A673 (cell line): ENCODE data around the gene RSU1. TPM values are rescaled to one million over a fixed set of nuclear protein-coding genes. Genes with fewer than 3 reads are reported as not detected.

Source experiments
- BruUV-seq: library from RNA; stranded (reverse); fragments of 400-500 nt; replicated peaks from 2 replicates; lab custom pipeline; 2021; lab: Mats Ljungman, UMichigan
- CTCF ChIA-PET: fragments of 300-600 bp; sonication (Branson Sonifier 250); formaldehyde crosslinking; loops from one replicate; lab custom pipeline; 2022; ENCODE audit warnings: antibody characterized with exemption; lab: Charles Lee
- POLR2A ChIA-PET: fragments of 300-600 bp; sonication (Branson Sonifier 250); formaldehyde crosslinking; loops from one replicate; lab custom pipeline; 2022; ENCODE audit warnings: antibody characterized with exemption; ENCODE audit not compliant: low non-redundant PET; lab: Charles Lee
- DNase-seq: peaks from one replicate; pipeline ENCODE4 v3.0.0-alpha.2; 2015; ENCODE audit warnings: low spot score
- H3K27ac ChIP-seq: fragments of 200-600 bp; sonication (generic); 2 replicates; pipeline ENCODE4 v1.5.1; 2016; ENCODE audit warnings: mixed run types, low read depth, mild to moderate bottlenecking, mixed read lengths, antibody characterized with exemption, low read length; ENCODE audit not compliant: poor library complexity, severe bottlenecking
- H3K27me3 ChIP-seq: fragments of 200-600 bp; sonication (generic); replicated peaks from 2 replicates; pipeline ENCODE4 v1.6.1; 2017; ENCODE audit warnings: mixed run types, low read depth, mild to moderate bottlenecking, mixed read lengths, antibody characterized with exemption, low read length; ENCODE audit not compliant: insufficient read depth, poor library complexity
- H3K36me3 ChIP-seq: fragments of 200-600 bp; sonication (generic); 2 replicates; pipeline ENCODE4 v1.6.1; 2016; ENCODE audit warnings: mixed run types, mild to moderate bottlenecking, mixed read lengths, antibody characterized with exemption, low read length; ENCODE audit not compliant: insufficient read depth, poor library complexity, severe bottlenecking
- H3K4me1 ChIP-seq: fragments of 200-600 bp; sonication (generic); 2 replicates; pipeline ENCODE4 v1.6.1; 2017; ENCODE audit warnings: mixed run types, mild to moderate bottlenecking, mixed read lengths, antibody characterized with exemption, low read length; ENCODE audit not compliant: insufficient read depth, poor library complexity, severe bottlenecking
- H3K4me3 ChIP-seq: fragments of 200-600 bp; sonication (generic); 2 replicates; pipeline ENCODE4 v1.5.1; 2016; ENCODE audit warnings: low read depth, mixed run types, mild to moderate bottlenecking, mixed read lengths, low read length; ENCODE audit not compliant: poor library complexity, severe bottlenecking
- H3K9me3 ChIP-seq: fragments of 200-600 bp; sonication (generic); 2 replicates; pipeline ENCODE4 v1.6.1; 2016; ENCODE audit warnings: mixed run types, low read depth, mild to moderate bottlenecking, mixed read lengths, antibody characterized with exemption, low read length; ENCODE audit not compliant: poor library complexity, severe bottlenecking
- EZH2 ChIP-seq: fragments of 200-600 bp; sonication (generic); IDR thresholded peaks from 2 replicates; pipeline ENCODE4 v1.6.1; 2017; ENCODE audit warnings: borderline replicate concordance, low read depth, mild to moderate bottlenecking, mixed read lengths, antibody characterized with exemption, low read length; ENCODE audit not compliant: poor library complexity, severe bottlenecking
- intact Hi-C: fragments of 100-400 bp; cut with micrococcal nuclease; formaldehyde crosslinking; loops from one replicate; pipeline ENCODE4 v1.10.0; 2022; ENCODE audit not compliant: unreplicated experiment
- total RNA-seq: library from RNA; stranded (reverse); gene quantifications from 2 replicates; pipeline ENCODE4 v1.2.3, GENCODE V29; 2021
- TF ChIP-seq, protein P1 (sequence below): fragments of 300-800, 200-600 bp; sonication (generic); conservative IDR thresholded peaks from 2 replicates; pipeline ENCODE4 v1.5.1; 2017; ENCODE audit warnings: low read depth, mild to moderate bottlenecking, antibody characterized with exemption, low read length, moderate library complexity, mixed read lengths

The RSU1 gene
- total RNA-seq, 1 experiment from 2014 or later: 64.0 TPM

DNA sequence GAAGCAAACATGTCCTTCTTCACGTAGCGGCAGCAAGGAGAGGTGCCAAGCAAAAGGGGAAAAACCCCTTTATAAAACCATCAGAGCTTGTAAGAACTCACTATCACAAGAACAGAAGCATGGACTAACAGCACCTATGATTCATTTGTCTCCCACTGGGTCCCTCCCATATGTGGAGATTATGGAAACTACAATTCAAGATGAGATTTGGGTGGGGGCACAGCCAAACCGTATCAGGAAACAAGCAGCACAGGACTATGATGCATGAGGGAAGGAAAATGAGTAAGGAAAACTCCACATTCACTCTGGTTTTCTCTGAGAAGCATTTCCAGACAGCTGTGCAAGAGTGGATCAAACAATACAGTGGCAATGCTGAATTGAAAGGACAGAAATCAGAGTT is 81.6 kb downstream of the RSU1 start:
- H3K4me3 ChIP-seq: no peak overlapping the region
- no peaks in the 10 kb centered on the region for H3K4me1 ChIP-seq
- H3K36me3 ChIP-seq: peaks cover 12% of the 10 kb centered on the region
- H3K9me3 ChIP-seq: peaks cover 6% of the 10 kb centered on the region
- intact Hi-C loops: no loop called here
- TF ChIP-seq, protein P1, sequence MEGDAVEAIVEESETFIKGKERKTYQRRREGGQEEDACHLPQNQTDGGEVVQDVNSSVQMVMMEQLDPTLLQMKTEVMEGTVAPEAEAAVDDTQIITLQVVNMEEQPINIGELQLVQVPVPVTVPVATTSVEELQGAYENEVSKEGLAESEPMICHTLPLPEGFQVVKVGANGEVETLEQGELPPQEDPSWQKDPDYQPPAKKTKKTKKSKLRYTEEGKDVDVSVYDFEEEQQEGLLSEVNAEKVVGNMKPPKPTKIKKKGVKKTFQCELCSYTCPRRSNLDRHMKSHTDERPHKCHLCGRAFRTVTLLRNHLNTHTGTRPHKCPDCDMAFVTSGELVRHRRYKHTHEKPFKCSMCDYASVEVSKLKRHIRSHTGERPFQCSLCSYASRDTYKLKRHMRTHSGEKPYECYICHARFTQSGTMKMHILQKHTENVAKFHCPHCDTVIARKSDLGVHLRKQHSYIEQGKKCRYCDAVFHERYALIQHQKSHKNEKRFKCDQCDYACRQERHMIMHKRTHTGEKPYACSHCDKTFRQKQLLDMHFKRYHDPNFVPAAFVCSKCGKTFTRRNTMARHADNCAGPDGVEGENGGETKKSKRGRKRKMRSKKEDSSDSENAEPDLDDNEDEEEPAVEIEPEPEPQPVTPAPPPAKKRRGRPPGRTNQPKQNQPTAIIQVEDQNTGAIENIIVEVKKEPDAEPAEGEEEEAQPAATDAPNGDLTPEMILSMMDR: no peak
- no peak for TF ChIP-seq EZH2
- BruUV-seq: no TSS peak
- POLR2A ChIA-PET: no interaction called here
- H3K27ac ChIP-seq: no peak overlapping the region
- CTCF ChIA-PET: no interaction called here
- no peaks in the 10 kb centered on the region for H3K27me3 ChIP-seq
- DNase-seq: no peak

DNA sequence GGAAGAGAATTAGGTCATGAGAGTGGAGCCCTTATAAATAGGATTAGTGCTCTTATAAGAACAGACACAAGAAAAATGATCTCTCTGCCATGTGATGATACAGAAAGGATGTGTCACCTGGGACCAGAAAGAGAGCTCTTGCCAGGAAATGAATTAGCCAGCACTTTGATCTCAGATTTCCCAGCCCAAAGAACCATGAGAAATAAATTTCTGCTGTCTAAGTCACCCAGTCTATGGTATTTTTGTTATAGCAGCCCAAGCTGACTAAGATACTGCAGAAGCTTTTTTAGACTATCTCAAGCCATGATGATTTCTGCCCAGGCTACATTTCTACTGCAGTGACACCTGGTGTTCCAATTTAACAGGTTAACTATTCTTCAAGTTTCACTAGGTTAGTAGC is 84.8 kb downstream of the RSU1 start:
- ChIA-PET CTCF (no interaction called here), POLR2A (no interaction called here)
- Histone ChIP-seq H3K9me3 (peaks cover 3% of the 10 kb centered on the region), H3K4me1 (no peaks in the 10 kb centered on the region), H3K27ac (no peak overlapping the region), H3K4me3 (no peak overlapping the region), H3K36me3 (peaks cover 4% of the 10 kb centered on the region), H3K27me3 (no peaks in the 10 kb centered on the region)
- BruUV-seq: no TSS peak
- TF ChIP-seq EZH2: no peak
- DNase-seq: no peak
- intact Hi-C loops: no loop called here

GRCh38 chr10:16728266-16728665 is 89.0 kb downstream of the RSU1 start:
- ChIA-PET POLR2A (no interaction called here), CTCF (no interaction called here)
- Histone ChIP-seq H3K9me3 (no peaks in the 10 kb centered on the region), H3K4me1 (no peaks in the 10 kb centered on the region), H3K27me3 (no peaks in the 10 kb centered on the region), H3K4me3 (no peak overlapping the region), H3K27ac (no peak overlapping the region), H3K36me3 (no peaks in the 10 kb centered on the region)
- BruUV-seq: no TSS peak
- TF ChIP-seq EZH2: no peak
- TF ChIP-seq, protein P1: no peak
- DNase-seq: no peak
- intact Hi-C loops: no loop called here

DNA sequence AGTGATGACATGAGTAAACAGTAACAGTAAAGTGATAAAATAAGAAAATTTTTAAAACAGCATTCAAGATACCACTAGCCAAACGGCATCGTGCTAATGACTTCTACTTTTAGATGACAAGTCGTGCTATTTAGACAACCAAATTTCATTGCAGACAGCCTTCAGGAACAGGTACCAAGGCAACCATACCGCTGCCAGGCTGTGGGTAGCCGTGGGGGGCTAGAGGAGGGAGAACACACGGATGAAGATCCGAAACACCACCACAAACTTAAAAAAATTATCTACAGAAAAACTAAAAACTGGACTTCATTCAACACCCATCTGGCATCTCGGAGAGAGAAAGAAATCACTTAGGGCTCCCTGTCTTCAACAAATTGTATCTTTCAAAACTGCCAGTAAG is 89.6 kb downstream of the RSU1 start:
- TF ChIP-seq EZH2: no peak
- TF ChIP-seq, protein P1: no peak
- no peaks in the 10 kb centered on the region for H3K27me3 ChIP-seq
- no peaks in the 10 kb centered on the region for H3K36me3 ChIP-seq
- no TSS peak for BruUV-seq
- no peaks in the 10 kb centered on the region for H3K9me3 ChIP-seq
- intact Hi-C loops: no loop called here
- no peak for DNase-seq
- CTCF ChIA-PET: no interaction called here
- H3K4me3 ChIP-seq: no peak overlapping the region
- H3K27ac ChIP-seq: no peak overlapping the region
- no peaks in the 10 kb centered on the region for H3K4me1 ChIP-seq
- POLR2A ChIA-PET: no interaction called here
